Occipital lobe (tissue), 2 donors: ENCODE data around the gene SCN5A. TPM values are rescaled to one million over a fixed set of nuclear protein-coding genes. Genes with fewer than 3 reads are reported as not detected.

Experiments
- DNase-seq: peaks from one replicate; lab custom pipeline; 2025; lab: John Stamatoyannopoulos, UW
- total RNA-seq: library from RNA; depleted of rRNA; stranded (reverse); fragments of >200 nt; gene quantifications from one replicate; pipeline ENCODE4 v1.2.3, GENCODE V29; 2014

The SCN5A gene
- total RNA-seq, 1 donor from 2014 or later, result 0.16 TPM

- DNase-seq, result no peak
These were observed 2.1 kb downstream of the SCN5A start for GRCh38 chr3:38647217-38647970.

- no peak for DNase-seq
These were observed 2.9 kb downstream of the SCN5A start for GRCh38 chr3:38646630-38647029.

- no peak for DNase-seq
These were observed 3.4 kb downstream of the SCN5A start for GRCh38 chr3:38646062-38646461.

- DNase-seq, result no peak
These were observed 3.9 kb downstream of the SCN5A start for GRCh38 chr3:38645601-38646000.

- no peak for DNase-seq
These were observed 4.4 kb downstream of the SCN5A start for GRCh38 chr3:38645076-38645475.

GRCh38 chr3:38644662-38645053, 4.8 kb downstream of the SCN5A start:
- DNase-seq, result no peak

GRCh38 chr3:38644016-38644661, 5.3 kb downstream of the SCN5A start:
- DNase-seq, result no peak

- DNase-seq, result no peak
These were observed 5.9 kb downstream of the SCN5A start for GRCh38 chr3:38643592-38643991.

- DNase-seq, result no peak
These were observed 6.4 kb downstream of the SCN5A start for GRCh38 chr3:38643090-38643489.

- DNase-seq, result no peak
These were observed 7.9 kb downstream of the SCN5A start for GRCh38 chr3:38641461-38642110.

GRCh38 chr3:38640661-38641452, 8.6 kb downstream of the SCN5A start:
- DNase-seq, result no peak

- no peak for DNase-seq
These were observed 11.1 kb downstream of the SCN5A start for GRCh38 chr3:38638354-38638753.

- DNase-seq, result no peak
These were observed 11.6 kb downstream of the SCN5A start for GRCh38 chr3:38637906-38638305.

GRCh38 chr3:38636881-38637280, 12.6 kb downstream of the SCN5A start:
- no peak for DNase-seq

GRCh38 chr3:38636464-38636863, 13.0 kb downstream of the SCN5A start:
- DNase-seq, result no peak

GRCh38 chr3:38634111-38634510, 15.4 kb downstream of the SCN5A start:
- no peak for DNase-seq

GRCh38 chr3:38632989-38633388, 16.5 kb downstream of the SCN5A start:
- DNase-seq, result no peak

- DNase-seq, result no peak
These were observed 18.9 kb downstream of the SCN5A start for GRCh38 chr3:38630606-38631005.

- DNase-seq, result no peak
These were observed 19.4 kb downstream of the SCN5A start for GRCh38 chr3:38630070-38630469.

- no peak for DNase-seq
These were observed 20.7 kb downstream of the SCN5A start for GRCh38 chr3:38628835-38629234.

GRCh38 chr3:38627956-38628355, 21.5 kb downstream of the SCN5A start:
- DNase-seq, result no peak

GRCh38 chr3:38626171-38626570, 23.3 kb downstream of the SCN5A start:
- DNase-seq, result no peak
